ENCODE results near the gene ABCA13.

ABCA13 gene

GRCh38 chr7:48387932-48388331 lies 216.7 kb downstream of the ABCA13 start:
- no peak for DNase-seq

- DNase-seq = no peak
Measured at GRCh38 chr7:48388911-48389310, 217.7 kb downstream of the ABCA13 start.

GRCh38 chr7:48389977-48390376 lies 218.7 kb downstream of the ABCA13 start:
- DNase-seq = no peak

GRCh38 chr7:48390388-48391327 lies 219.4 kb downstream of the ABCA13 start:
- no peak for DNase-seq

GRCh38 chr7:48398191-48398590 lies 226.9 kb downstream of the ABCA13 start:
- DNase-seq = no peak

- DNase-seq = no peak
Measured at GRCh38 chr7:48402721-48403120, 231.5 kb downstream of the ABCA13 start.

- no peak for DNase-seq
Measured at GRCh38 chr7:48408731-48409130, 237.5 kb downstream of the ABCA13 start.

GRCh38 chr7:48411619-48412018 lies 240.4 kb downstream of the ABCA13 start:
- no peak for DNase-seq

GRCh38 chr7:48414011-48414732 lies 242.9 kb downstream of the ABCA13 start:
- no peak for DNase-seq

- DNase-seq = no peak
Measured at GRCh38 chr7:48416327-48416908, 245.2 kb downstream of the ABCA13 start.

- DNase-seq = no peak
Measured at GRCh38 chr7:48419401-48419800, 248.1 kb downstream of the ABCA13 start.

- no peak for DNase-seq
Measured at GRCh38 chr7:48420206-48420605, 248.9 kb downstream of the ABCA13 start.

- no peak for DNase-seq
Measured at GRCh38 chr7:48421357-48421756, 250.1 kb downstream of the ABCA13 start.

- DNase-seq = no peak
Measured at GRCh38 chr7:48424731-48425130, 253.5 kb downstream of the ABCA13 start.

- no peak for DNase-seq
Measured at GRCh38 chr7:48426331-48426965, 255.2 kb downstream of the ABCA13 start.

- DNase-seq = no peak
Measured at GRCh38 chr7:48426966-48427555, 255.8 kb downstream of the ABCA13 start.

GRCh38 chr7:48427671-48428070 lies 256.4 kb downstream of the ABCA13 start:
- DNase-seq = no peak

GRCh38 chr7:48428091-48428684 lies 256.9 kb downstream of the ABCA13 start:
- DNase-seq = no peak

GRCh38 chr7:48429117-48429516 lies 257.9 kb downstream of the ABCA13 start:
- no peak for DNase-seq

GRCh38 chr7:48438206-48438605 lies 266.9 kb downstream of the ABCA13 start:
- no peak for DNase-seq

GRCh38 chr7:48441848-48442492 lies 270.7 kb downstream of the ABCA13 start:
- DNase-seq = no peak

- DNase-seq = no peak
Measured at GRCh38 chr7:48443051-48443450, 271.8 kb downstream of the ABCA13 start.

All from CD4-positive, alpha-beta T cell treated with Interleukin-17A for 4 hours (primary cell).